Kidney tubule cell (primary cell): ENCODE data around the gene ANAPC15.

ENCODE experiments used
- DNase-seq: peaks from one replicate; pipeline ENCODE4 v3.0.0-alpha.2; 2018; ENCODE audit warnings: low spot score

Gene ANAPC15

GRCh38 chr11:72084965-72085364 is 27.5 kb downstream of the ANAPC15 start:
- no peak for DNase-seq

DNA sequence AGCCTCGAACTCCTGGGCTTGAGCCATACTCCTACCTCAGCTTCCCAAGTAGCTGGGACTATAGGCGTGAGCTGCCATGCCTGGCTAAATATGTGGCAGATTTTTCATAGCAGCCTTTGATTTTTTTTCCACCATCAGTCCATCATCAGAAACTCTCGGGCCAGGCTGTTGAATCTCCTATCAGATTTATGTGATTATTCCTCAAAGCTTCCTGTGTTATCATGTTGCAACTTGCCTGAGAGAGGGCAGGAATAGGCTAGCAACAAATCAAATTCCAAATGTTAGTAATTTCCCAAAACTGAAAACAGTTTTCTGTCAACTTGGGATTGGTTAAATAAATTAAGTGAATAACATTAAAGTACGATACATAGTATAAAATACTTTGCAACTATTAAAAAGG is 28.4 kb downstream of the ANAPC15 start:
- no peak for DNase-seq

DNA sequence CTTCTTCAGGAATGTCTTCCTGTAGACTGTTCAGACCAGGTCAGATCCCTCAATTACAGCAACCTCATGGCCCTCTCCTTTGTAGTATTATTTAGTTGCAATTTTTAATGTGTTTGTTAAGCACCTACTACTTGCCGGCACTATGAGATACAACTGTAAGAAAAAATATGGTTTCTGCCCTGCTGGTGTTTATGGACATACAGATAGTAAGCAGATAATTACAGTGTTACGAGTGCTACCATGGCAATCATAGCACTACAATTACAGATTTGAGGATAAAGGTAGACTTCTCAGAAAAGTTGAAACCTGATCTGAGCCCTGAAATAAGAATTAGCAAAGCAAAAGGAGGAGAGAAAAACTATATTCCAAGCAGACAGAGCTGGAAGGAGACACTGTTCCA is 29.1 kb downstream of the ANAPC15 start:
- no peak for DNase-seq

DNA sequence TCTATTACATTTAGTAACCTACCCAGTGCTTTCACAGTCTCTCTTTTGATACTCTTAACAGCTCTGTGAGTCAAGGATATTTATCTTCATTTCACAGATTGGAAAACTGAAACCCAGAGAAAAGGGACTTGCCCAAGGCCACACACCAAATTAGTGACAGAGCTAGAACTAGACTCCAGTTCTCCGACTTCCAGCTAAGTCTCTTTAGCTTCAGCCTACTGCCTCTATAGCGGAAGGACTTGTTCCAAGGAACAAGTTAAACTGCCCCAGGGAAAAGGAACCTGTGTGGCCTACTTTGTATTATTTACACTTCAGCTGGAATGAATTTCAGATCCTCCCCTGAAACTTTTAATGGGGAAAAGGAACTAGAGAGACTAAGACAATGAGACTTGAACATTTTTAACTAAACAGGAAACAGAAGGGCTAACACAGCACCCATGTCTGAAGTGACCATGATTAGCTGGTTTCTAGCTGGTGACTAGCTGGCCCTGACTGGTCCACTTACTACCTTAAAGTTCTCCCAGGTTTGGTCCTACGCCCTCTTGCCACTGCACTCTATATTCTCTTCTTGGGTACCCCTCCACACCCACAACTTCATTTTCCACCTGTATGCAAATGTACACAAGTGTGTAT is 30.6 kb downstream of the ANAPC15 start:
- peak; percentile 7 for DNase-seq

DNA sequence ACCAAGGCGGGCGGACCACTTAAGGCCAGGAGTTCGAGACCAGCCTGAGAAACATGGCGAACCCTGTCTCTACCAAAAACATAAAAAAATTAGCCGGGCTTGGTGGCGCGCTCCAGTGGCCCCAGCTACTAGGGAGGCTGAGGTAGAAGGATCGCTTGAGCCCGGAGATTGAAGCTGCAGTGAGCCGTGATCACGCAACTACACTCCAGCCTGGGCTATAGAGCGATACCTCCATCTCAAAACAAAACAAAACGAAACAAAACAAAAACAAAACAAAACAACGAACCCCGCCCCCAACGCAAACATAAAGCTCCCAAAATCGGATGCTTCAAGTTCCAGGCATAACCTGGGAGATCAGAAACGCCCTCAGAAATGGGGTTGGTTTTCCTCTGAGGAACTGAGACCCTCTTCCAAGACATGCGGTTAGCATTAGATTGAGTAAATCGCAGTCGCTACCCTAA is 31.3 kb downstream of the ANAPC15 start:
- DNase-seq, result no peak

GRCh38 chr11:72080326-72081183 is 31.9 kb downstream of the ANAPC15 start, which contains the start of the genes LRRC51 and NUMA1:
Gene LRRC51 (plus strand): TSS chr11:72080850. CDS start chr11:72089084, 8,234 bp downstream.
Gene NUMA1 (minus strand): TSS chr11:72080542. CDS start chr11:72035943, 44,599 bp downstream.
- DNase-seq, result peak; percentile 100

DNA sequence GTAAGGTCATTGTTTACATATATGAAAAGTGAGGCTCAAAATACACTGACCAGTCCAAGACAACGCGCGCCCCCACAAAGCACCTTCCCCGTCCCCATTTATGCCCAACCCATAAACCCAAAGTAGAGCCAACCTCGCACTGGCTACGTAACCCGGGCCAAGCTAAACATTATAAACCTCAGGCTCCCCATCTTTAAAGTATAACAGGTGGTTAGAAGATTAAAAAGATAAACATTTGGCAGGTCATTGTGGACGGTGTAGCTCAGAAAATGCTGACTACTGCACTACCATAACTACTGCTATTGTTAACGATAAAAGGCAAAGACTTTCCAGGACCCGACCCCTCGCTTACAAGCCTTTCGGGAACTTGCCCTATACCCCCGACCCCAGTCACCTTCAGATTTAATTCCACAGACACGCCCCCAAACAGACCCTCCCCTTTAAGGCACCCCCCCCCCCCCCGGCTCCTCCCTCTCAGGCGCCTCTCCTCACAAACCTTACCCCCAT is 32.6 kb downstream of the ANAPC15 start:
- no peak for DNase-seq

- peak; percentile 20 for DNase-seq
These were observed 34.0 kb downstream of the ANAPC15 start for GRCh38 chr11:72078477-72078876.

DNA sequence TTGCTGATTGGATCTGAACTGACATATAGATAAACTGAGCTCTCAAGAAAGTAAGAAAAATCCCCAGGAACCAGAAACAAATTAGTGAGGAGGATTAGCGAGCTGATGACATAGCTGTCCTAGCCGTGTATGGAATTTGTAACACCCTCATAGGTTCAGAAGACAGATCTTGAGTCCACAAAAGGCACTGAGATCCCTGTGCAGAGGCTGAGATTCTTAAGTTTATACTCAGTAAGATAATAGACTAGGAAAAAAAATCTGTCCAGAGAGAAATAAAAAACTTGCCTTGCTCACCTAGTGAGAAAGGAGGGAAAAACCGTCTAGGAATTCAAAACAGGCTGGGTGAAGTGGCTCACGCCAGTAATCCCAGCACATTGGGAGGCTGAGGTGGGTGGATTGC is 36.7 kb downstream of the ANAPC15 start:
- DNase-seq, result no peak

DNA sequence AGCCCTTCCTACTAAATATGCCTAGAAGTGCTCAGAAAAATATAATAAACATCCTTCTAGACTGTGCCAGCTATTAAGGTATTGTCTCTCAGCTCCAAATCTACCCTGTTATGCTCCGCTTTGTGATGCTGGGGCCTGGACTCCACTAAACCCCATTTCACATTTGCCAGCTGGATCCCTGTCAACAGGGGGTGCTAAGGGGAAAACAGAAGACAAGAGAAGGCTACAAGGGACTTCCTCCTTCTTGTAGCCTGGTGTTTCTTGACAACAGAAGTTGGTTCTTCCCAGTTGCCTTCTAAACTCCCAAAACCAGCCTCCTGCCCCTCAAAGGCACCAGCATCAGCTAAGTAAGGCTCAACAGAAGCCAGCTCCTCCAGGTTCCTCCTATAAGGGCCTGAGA is 37.4 kb downstream of the ANAPC15 start:
- no peak for DNase-seq

GRCh38 chr11:72072348-72072747 is 40.1 kb downstream of the ANAPC15 start:
- DNase-seq, result peak; percentile 80

DNA sequence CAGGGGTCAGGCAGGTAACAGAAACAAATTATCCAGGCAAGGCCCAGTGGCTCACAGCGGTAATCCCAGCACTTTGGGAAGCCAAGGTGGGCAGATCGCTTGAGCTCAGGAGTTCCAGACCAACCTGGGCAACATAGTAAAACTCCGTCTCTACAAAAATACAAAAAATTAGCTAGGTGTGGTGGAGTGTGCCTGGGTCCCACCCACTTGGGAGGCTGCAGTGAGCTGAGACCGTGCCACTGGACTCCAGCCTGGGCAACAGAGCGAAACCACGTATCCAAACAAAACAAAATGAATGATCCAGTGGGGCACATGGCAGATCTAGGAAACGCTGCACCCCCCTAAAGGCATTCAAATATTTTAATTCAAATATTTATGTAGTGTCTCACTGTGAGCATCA is 42.0 kb downstream of the ANAPC15 start:
- DNase-seq, result peak; percentile 70

GRCh38 chr11:72069787-72070251 is 42.7 kb downstream of the ANAPC15 start:
- peak; percentile 94 for DNase-seq

GRCh38 chr11:72069200-72069599 is 43.3 kb downstream of the ANAPC15 start:
- peak; percentile 22 for DNase-seq

DNA sequence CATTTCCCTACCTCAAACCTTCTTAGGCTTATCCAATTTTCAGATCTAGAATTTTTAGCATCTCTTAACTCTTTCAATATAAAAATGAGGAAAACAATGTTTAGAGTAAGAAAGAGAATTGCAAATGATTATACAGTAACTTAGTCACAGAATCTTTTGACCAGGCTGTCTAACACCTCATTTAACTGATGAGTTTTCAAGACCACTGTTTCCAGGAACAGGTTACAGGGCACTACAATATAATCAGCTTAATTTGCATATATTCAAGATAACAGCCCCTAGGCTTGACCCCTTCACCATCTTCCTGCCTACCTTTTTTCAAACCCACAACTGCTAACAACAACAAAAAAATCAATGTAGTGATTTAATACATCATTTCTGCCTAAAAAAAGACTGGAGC is 44.8 kb downstream of the ANAPC15 start:
- DNase-seq, result no peak

- no peak for DNase-seq
These were observed 45.2 kb downstream of the ANAPC15 start for GRCh38 chr11:72067266-72067665.

DNA sequence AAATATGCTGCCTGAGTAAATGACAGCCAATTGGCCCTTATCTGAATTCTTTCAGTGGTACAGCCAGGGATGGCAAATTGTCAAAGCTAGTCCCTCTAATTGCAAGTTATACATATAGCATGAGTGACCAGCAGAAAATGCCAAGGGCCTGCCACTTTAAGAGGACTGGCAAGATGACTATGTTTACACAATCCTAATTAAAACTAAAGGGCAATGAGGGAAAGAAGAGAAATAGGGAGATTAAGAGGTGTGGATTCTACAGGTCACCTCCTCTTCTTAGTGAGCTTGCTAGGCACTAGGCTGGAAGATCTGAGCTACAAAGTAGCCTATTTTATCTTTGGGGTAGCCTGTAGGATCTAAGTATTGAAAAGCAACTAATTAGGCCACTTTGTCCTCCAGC is 45.6 kb downstream of the ANAPC15 start:
- no peak for DNase-seq

DNA sequence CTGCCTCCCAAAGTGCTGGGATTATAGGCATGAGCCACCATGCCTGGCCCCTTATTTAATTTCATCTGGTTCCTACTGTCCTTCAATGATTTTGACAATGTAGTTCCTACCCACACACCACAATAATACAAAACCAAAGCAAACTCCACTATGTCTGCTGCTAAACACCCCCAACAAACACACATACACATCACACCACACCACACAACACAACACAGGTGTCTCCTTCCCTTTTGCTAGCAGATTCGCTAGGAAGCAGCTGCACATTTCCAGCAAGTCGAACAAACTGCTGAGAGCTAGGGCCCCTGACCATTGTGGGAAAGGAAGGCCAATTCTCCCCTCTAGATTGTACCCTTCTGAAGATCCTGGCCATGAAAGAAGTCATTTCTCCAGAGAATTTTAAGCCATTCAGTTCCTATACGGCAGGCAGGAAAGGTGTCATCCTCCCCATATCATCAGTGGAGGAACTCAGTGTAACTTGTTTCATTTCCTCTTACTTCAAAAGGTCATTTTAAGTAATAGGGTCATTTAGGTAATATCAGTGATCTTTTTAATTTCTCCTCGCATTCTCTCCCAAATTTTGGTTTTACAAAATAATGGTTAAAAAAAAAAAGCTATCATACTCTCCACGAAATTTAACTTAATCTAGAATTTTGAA is 50.6 kb downstream of the ANAPC15 start:
- DNase-seq, result no peak
